ENCODE results near the gene DUSP9.

The DUSP9 gene, protein sequence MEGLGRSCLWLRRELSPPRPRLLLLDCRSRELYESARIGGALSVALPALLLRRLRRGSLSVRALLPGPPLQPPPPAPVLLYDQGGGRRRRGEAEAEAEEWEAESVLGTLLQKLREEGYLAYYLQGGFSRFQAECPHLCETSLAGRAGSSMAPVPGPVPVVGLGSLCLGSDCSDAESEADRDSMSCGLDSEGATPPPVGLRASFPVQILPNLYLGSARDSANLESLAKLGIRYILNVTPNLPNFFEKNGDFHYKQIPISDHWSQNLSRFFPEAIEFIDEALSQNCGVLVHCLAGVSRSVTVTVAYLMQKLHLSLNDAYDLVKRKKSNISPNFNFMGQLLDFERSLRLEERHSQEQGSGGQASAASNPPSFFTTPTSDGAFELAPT

DNA sequence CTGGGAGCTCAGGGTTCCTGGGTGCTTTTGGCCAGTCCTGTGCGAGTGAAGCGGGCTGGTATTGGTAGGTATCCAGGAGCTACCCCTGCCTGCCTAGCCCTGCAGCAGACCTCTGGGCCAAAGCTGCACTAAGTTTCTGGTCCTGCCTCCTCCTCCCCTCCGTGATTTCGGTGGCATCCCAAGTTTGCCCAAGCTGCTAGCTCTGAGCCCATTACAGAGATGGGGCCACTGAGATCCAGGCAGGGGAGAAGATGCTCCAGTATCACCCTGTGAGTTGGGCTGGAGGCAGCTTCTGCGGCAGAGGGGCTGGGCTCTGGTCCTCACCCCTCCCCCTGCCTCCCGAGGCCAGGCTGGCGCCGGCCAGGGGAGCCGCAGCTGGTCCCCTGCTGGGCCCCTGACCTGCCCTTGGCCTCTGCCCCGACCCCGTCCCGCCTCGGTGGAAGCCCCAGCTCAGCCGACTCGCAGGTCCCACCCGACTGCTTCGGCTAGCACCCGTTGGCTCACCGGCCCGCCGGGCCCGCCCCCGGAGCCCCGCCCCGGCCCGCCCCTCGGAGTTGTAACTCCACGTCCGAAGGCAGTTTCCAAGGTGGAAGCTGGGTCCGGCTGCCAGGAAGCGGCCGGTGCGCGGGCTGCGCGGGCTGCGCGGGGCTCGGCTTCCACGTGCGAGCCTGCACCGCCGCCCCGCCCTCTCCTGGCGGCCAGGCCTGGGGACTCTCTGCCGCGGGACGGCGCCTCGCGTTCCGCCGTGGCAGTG, at the start of gene DUSP9:
Gene DUSP9 (plus strand): TSS at position 584 of the 754 bp plus-strand sequence. CDS start 751 bp downstream, outside the sequence.
- Histone ChIP-seq H3K4me2 (ENCODE audit: low read length) (no peak within 1 kb of the TSS), H3K4me1 (ENCODE audit: control insufficient read depth, low read length) (0 out of 2 replicates have a peak, but pooled peaks cover 2% of the 10 kb centered on the region), H3K36me3 (ENCODE audit: control insufficient read depth, low read length) (no peaks in the 10 kb centered on the region), H3K27ac (ENCODE audit: low read depth, low read length) (no peak within 1 kb of the TSS), H3K4me3 (ENCODE audit: low read length) (no peak within 1 kb of the TSS), H3K79me2 (ENCODE audit: control insufficient read depth, low read length) (no peaks in the 10 kb centered on the region), H4K20me1 (ENCODE audit: control insufficient read depth, insufficient read depth, low read depth, low read length) (no peaks in the 10 kb centered on the region), H3F3A (ENCODE audit: control insufficient read depth, insufficient read depth) (no peaks in the 10 kb centered on the region), H3K9me3 (ENCODE audit: control insufficient read depth, insufficient read depth, low read length) (no peaks in the 10 kb centered on the region), H3K27me3 (ENCODE audit: control insufficient read depth, low read length) (peaks cover 24% of the 10 kb centered on the region), H3K9me2 (replicated peaks; ENCODE audit: control insufficient read depth, low read length) (no peaks in the 10 kb centered on the region)
- no peak for TF ChIP-seq EZH2phosphoT487 (IDR thresholded peaks at IDR 0.05; ENCODE audit: borderline replicate concordance, low read length)
- no peak for TF ChIP-seq CTCF (IDR thresholded peaks at IDR 0.05; ENCODE audit: low read depth, low read length, poor library complexity, severe bottlenecking)

- Histone ChIP-seq H3K79me2 (ENCODE audit: control insufficient read depth, low read length) (peaks cover 27% of the 10 kb centered on the region), H3K4me1 (ENCODE audit: control insufficient read depth, low read length) (peaks cover 23% of the 10 kb centered on the region), H3K4me3 (ENCODE audit: low read length) (peak within 1 kb of the TSS; percentile 80), H3K27ac (ENCODE audit: low read depth, low read length) (peak within 1 kb of the TSS; percentile 42), H3K27me3 (ENCODE audit: control insufficient read depth, low read length) (no peaks in the 10 kb centered on the region), H3K9me2 (replicated peaks; ENCODE audit: control insufficient read depth, low read length) (no peaks in the 10 kb centered on the region), H3F3A (ENCODE audit: control insufficient read depth, insufficient read depth) (no peaks in the 10 kb centered on the region), H4K20me1 (ENCODE audit: control insufficient read depth, insufficient read depth, low read depth, low read length) (no peaks in the 10 kb centered on the region), H3K4me2 (ENCODE audit: low read length) (peak within 1 kb of the TSS; percentile 74), H3K9me3 (ENCODE audit: control insufficient read depth, insufficient read depth, low read length) (no peaks in the 10 kb centered on the region), H3K36me3 (ENCODE audit: control insufficient read depth, low read length) (peaks cover 12% of the 10 kb centered on the region; the same call in 1 of the 2 replicates)
- no peak for TF ChIP-seq CTCF (IDR thresholded peaks at IDR 0.05; ENCODE audit: low read depth, low read length, poor library complexity, severe bottlenecking)
- no peak for TF ChIP-seq EZH2phosphoT487 (IDR thresholded peaks at IDR 0.05; ENCODE audit: borderline replicate concordance, low read length)
Observed at GRCh38 chrX:153598541-153599191, 48.3 kb upstream of the DUSP9 start, which contains the start of gene CCNQ. TSS of gene CCNQ (minus strand) at chrX:153599139. CDS start at chrX:153599073, 66 bp downstream.

DNA sequence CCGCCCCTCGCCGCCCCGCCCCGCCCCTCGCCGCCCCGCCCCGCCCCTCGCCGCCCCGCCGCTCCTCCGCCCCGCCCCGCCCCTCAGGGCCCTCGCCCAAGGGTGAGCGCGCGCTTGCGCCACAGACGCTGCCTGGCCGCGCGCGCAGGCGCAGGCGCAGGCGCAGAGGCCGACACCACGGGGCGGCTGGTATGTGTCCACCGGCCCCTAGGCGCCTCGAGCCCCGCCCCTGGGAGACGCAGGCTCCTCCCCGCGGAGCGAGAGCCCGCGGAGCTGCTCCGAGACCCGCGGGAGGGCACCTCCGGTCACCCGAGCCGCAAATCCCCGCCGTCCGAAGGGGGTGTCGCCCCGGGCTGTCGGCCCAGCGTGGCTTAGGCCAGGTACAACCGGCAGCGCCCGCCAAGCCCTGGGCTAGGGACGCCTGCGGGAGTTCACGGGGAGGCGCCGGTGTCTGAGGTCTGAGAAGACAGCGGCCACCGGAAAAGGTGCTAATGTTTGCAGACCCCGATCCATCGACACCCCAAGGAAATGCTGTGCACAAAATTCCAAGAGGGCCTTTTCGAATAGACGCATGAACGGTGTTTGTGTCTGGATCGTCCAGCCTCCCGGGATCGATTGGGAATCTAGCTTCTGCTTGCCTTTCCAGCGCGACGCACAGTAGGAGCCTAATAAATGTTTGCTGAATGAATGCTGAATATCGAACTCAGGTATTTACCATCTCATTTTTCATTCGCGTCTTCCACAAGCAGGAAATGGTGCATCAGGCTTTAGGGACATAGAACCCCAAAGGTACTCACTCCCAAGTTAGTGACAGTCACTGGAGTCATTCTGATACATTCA, 47.6 kb upstream of the DUSP9 start:
- Histone ChIP-seq H3K4me3 (ENCODE audit: low read length) (peak overlapping the region; percentile 80), H3K9me3 (ENCODE audit: control insufficient read depth, insufficient read depth, low read length) (no peaks in the 10 kb centered on the region), H3K27me3 (ENCODE audit: control insufficient read depth, low read length) (no peaks in the 10 kb centered on the region), H3K4me2 (ENCODE audit: low read length) (peak overlapping the region; percentile 74), H3K79me2 (ENCODE audit: control insufficient read depth, low read length) (peaks cover 27% of the 10 kb centered on the region), H3K36me3 (ENCODE audit: control insufficient read depth, low read length) (peaks cover 8% of the 10 kb centered on the region; the same call in 1 of the 2 replicates), H3F3A (ENCODE audit: control insufficient read depth, insufficient read depth) (no peaks in the 10 kb centered on the region), H3K4me1 (ENCODE audit: control insufficient read depth, low read length) (peaks cover 23% of the 10 kb centered on the region), H4K20me1 (ENCODE audit: control insufficient read depth, insufficient read depth, low read depth, low read length) (no peaks in the 10 kb centered on the region), H3K27ac (ENCODE audit: low read depth, low read length) (no peak overlapping the region; the same call in 1 of the 2 replicates), H3K9me2 (replicated peaks; ENCODE audit: control insufficient read depth, low read length) (no peaks in the 10 kb centered on the region)
- TF ChIP-seq EZH2phosphoT487 (IDR thresholded peaks at IDR 0.05; ENCODE audit: borderline replicate concordance, low read length) (no peak), CTCF (IDR thresholded peaks at IDR 0.05; ENCODE audit: low read depth, low read length, poor library complexity, severe bottlenecking) (no peak)

Data from DOHH2 (cell line).